Esophagus (tissue), 2 donors: ENCODE measurements around the gene SNRNP27. TPM values are rescaled to one million over a fixed set of nuclear protein-coding genes. Genes with fewer than 3 reads are reported as not detected.

Source experiments
- H3K27ac ChIP-seq, 2 donors: one replicate each; pipeline ENCODE4 v1.5.1; 2013; ENCODE audit warnings: low read depth in 2 of 2, mild to moderate bottlenecking in 2 of 2, inconsistent platforms in 1 of 2, low read length in 1 of 2, moderate library complexity in 1 of 2
- H3K27me3 ChIP-seq, 2 donors: one replicate each; pipeline ENCODE4 v1.6.1; 2013; ENCODE audit warnings: low read length in 2 of 2, control low read depth in 1 of 2, mild to moderate bottlenecking in 1 of 2; ENCODE audit not compliant: insufficient read depth in 2 of 2, control insufficient read depth in 1 of 2
- H3K36me3 ChIP-seq, 2 donors: one replicate each; pipeline ENCODE4 v1.6.1; 2013; ENCODE audit warnings: low read length in 1 of 2; ENCODE audit not compliant: control insufficient read depth in 2 of 2, insufficient read depth in 2 of 2
- H3K4me1 ChIP-seq, 2 donors: one replicate each; pipeline ENCODE4 v1.6.1; 2013; ENCODE audit warnings: low read length in 1 of 2; ENCODE audit not compliant: control insufficient read depth in 2 of 2, insufficient read depth in 2 of 2
- H3K4me3 ChIP-seq, 2 donors: one replicate each; pipeline ENCODE4 v1.5.1; 2013; ENCODE audit warnings: low read length in 2 of 2, mild to moderate bottlenecking in 2 of 2, low read depth in 1 of 2, moderate library complexity in 1 of 2
- H3K9me3 ChIP-seq, 2 donors: one replicate each; pipeline ENCODE4 v1.6.1; 2013; ENCODE audit warnings: mild to moderate bottlenecking in 2 of 2, low read depth in 1 of 2, low read length in 1 of 2, moderate library complexity in 1 of 2; ENCODE audit not compliant: control insufficient read depth in 2 of 2, insufficient read depth in 1 of 2
- WGBS, 2 donors: extraction: QIAGEN DNeasy Blood & Tissue Kit; methylation state at CpG; one replicate each; pipeline ENCODE4 v1.1.7; 2013; 5-methylcytosine and 5-hydroxymethylcytosine counted together
- polyA plus RNA-seq, 2 donors: library from polyadenylated mRNA; stranded (reverse); fragments of 200-250 nt; gene quantifications; one replicate each; pipeline ENCODE4 v1.2.3, GENCODE V29; 2013
- donor health status: healthy with polysubstance abuse.
- donor health status: Bipolar disorder and iron deficiency.

Gene SNRNP27, protein sequence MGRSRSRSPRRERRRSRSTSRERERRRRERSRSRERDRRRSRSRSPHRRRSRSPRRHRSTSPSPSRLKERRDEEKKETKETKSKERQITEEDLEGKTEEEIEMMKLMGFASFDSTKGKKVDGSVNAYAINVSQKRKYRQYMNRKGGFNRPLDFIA
- polyA plus RNA-seq = 10 to 100 TPM; 22.0 to 24.4 TPM

DNA sequence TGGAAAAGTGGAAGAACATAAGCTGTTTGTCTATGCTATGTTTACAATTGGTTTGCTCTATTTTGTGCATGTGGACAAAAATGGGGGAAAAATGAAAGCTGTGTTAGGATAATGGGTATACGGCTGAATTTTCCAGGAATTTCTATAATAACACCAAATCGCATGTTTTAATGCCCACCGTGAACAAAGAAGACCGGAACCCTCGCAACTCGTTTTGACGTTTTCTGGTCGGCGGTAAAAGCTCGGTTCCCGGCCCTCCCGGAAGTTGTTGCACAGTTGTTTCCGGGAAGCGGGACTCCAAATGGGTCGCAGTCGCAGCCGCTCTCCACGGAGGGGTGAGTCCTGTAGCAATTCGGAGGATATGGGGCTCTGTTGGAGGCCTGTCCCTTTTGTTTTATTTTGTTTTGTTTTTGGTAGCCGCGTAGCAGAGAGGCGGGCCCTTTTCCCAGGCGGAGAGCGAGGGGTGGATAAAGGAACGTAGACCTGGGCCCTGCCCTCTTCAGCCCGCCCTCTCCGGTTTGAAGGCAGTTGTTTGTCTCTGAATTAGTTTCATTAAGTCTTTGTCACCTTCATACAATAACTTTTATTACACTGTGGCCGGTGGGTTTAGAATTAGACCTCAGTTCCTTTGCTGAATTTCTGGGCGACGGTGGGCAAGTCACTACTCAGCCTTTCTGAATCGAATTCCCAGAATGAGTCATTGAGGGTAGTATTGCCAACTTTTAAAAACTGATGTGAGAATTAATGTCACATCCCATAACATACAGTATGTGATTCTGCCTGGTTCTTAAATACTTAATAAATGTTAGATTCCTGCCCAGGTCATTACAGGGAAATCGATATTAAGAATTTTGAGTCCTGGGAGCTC lies at the start of gene SNRNP27:
SNRNP27 (plus strand) TSS at position 273 of the 868 bp plus-strand sequence; CDS start at position 302, 29 bp downstream.
- WGBS, 2 donors = 0% methylated on average over 32 of the region's 32 CpGs
- H3K36me3 ChIP-seq = peaks cover 0 to 3% of the 10 kb centered on the region in 2 donors
- peak within 1 kb of the TSS; percentile 87 to 95 for H3K27ac ChIP-seq
- H3K4me3 ChIP-seq = peak within 1 kb of the TSS; percentile 72 to 98
- H3K27me3 ChIP-seq = no peaks in the 10 kb centered on the region
- no peaks in the 10 kb centered on the region for H3K4me1 ChIP-seq
- H3K9me3 ChIP-seq = no peaks in the 10 kb centered on the region

DNA sequence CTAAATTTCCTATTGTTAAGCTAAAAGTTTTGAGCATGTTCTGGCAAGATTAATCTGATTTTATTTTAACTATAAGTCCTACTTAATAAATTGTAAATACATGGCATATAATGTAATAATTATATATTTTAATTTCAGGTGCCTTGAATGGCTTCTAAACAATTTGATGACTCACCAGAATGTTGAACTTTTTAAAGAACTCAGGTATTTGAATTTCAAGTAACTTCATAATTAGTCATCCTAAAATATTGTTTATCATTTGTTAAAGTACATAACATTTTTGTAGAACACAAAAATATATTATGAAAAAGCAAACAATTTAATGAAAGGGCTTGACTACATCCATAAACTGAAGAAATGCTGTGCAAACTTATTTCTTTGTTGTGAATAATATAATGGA lies 49.8 kb upstream of the SNRNP27 start:
- no peaks in the 10 kb centered on the region for H3K9me3 ChIP-seq
- H3K4me3 ChIP-seq = no peak overlapping the region
- H3K27me3 ChIP-seq = no peaks in the 10 kb centered on the region
- peaks cover under 1 to 10% of the 10 kb centered on the region in 2 donors for H3K36me3 ChIP-seq
- H3K27ac ChIP-seq = no peak overlapping the region
- no peaks in the 10 kb centered on the region for H3K4me1 ChIP-seq

DNA sequence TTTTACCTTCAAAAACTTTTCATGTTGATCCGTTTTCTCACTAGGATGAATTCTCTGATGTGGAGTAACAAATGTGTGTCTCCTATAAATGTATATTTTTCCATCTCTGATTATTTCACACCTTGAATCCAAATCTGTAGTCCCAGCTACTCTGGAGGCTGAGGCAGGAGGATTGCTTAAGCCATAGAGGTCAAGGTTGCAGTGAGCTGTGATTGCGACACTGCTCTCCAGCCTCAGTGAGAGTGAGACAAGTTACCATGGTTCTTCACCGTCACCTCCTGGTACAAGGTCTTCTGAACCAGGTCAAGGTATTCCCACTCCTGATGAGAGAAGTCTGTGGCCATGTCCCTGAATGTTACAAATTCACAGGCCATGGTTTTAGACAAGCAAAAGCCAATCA lies 49.2 kb upstream of the SNRNP27 start:
- Histone ChIP-seq H3K9me3 (no peaks in the 10 kb centered on the region), H3K4me1 (no peaks in the 10 kb centered on the region), H3K4me3 (no peak overlapping the region), H3K36me3 (peaks cover 2 to 12% of the 10 kb centered on the region in 2 donors), H3K27ac (no peak overlapping the region), H3K27me3 (no peaks in the 10 kb centered on the region)
- WGBS, 2 donors = 93 to 95% methylated on average over 3 of the region's 3 CpGs

DNA sequence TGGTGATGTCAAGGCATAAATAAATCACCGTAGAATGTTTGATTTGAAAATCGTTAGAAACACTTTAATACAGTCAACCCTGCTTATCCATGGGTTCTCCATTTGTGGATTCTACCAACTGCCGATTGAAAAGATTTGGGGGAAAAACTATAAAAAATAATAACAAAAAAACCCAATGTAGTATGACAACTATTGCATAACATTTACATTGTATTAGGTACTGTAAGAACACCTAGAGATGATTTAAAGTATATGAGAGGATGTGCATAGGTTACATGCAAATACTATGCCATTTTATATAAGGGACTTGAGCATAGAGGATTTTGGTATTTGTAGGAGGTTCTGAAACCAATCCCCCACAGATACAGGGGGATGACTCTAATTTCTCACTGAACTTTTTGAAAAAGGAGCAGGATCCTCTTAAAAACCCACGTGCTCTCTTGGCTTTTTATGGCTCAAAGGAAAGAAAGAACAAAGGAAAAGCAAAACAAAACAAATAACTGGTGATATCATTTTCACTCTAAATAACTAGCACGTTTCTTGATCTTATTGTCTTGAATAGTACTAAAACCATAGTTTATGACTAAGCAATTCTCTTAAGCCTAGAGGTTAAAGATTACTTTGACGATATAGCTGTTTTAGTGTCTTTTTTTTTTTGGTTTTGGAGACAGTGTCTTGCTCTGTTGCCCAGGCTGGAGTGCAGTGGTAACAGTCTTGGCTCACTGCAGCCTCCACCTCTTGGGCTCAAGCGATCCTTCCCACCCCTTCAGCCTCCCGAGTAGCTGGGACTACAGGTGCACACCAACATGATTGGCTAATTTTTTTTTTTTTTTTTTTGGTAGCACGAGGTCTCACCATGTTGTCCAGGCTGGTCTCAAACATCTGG lies 47.3 kb upstream of the SNRNP27 start:
- H3K9me3 ChIP-seq = no peaks in the 10 kb centered on the region
- no peak overlapping the region for H3K4me3 ChIP-seq
- no peaks in the 10 kb centered on the region for H3K4me1 ChIP-seq
- no peak overlapping the region for H3K27ac ChIP-seq
- peaks cover 2 to 14% of the 10 kb centered on the region in 2 donors for H3K36me3 ChIP-seq
- WGBS, 2 donors = 83 to 85% methylated on average over 9 of the region's 9 CpGs
- H3K27me3 ChIP-seq = no peaks in the 10 kb centered on the region

DNA sequence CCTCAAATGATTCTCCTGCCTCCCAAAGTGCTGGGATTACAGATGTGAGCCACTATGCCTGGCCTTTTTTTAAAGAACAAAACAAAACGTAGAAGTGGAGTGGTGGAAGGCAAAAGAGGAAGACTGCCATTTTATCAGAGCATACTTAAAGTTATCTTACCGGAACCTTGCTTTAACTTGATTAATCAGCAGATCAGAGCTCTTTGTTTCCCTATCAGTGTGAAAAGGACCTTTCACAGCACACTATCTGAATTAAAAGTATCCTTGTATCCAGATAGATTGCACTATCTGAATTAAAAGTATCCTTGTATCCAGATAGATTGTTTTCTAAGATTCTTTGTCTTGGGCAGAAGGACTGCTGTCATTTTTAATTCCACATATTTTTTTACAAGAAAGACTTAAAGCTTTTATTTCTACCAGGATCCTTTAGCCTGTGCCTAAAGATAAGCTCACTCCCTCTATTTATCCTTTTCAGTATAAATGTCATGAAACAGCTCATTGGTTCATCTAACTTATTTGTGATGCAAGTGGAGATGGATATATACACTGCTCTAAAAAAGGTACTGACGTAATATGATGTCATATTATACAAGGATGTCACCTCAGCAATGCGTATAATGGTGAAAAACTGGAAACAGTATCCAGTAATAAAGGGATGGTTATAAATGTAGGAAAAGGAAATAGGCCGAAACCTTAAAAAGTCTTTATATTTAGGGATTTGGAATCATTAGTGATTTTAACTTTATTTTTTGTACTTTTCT lies 46.5 kb upstream of the SNRNP27 start:
- Histone ChIP-seq H3K27ac (no peak overlapping the region), H3K4me1 (no peaks in the 10 kb centered on the region), H3K4me3 (no peak overlapping the region), H3K36me3 (peaks cover 2 to 14% of the 10 kb centered on the region in 2 donors), H3K9me3 (no peaks in the 10 kb centered on the region), H3K27me3 (no peaks in the 10 kb centered on the region)
- 93 to 95% methylated on average over 5 of the region's 5 CpGs for WGBS, 2 donors

DNA sequence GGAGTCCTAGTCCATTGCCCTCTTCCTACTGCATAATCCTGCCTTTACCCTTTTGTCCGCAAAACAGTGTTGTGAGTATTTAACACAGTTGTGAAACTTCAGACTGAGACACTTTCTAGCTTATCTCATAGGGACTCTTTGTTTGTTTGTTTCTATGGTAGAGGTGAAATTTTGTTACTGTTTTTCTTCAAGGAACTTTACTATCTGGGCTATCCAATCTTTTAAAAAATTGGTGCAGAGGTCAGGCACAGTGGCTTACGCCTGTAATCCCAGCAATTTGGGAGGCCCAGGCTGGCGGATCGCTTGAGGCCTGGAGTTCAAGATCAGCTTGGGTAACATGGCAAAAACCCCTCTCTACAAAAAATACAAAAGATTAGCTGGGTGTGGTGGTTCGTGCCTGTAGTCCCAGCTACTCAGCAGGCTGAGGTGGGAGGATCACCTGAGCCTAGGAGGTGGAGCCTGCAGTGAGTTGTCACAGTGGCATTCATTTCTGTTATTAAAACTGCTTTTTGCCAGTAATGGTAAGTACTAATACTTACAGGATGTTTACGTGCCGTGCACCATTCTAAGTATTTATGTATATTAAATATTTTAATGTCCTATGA lies 45.5 kb upstream of the SNRNP27 start:
- H3K4me3 ChIP-seq = no peak overlapping the region
- no peaks in the 10 kb centered on the region for H3K9me3 ChIP-seq
- H3K27ac ChIP-seq = no peak overlapping the region
- WGBS, 2 donors = 88 to 91% methylated on average over 7 of the region's 7 CpGs
- peaks cover 2 to 14% of the 10 kb centered on the region in 2 donors for H3K36me3 ChIP-seq
- H3K27me3 ChIP-seq = no peaks in the 10 kb centered on the region
- H3K4me1 ChIP-seq = no peaks in the 10 kb centered on the region

DNA sequence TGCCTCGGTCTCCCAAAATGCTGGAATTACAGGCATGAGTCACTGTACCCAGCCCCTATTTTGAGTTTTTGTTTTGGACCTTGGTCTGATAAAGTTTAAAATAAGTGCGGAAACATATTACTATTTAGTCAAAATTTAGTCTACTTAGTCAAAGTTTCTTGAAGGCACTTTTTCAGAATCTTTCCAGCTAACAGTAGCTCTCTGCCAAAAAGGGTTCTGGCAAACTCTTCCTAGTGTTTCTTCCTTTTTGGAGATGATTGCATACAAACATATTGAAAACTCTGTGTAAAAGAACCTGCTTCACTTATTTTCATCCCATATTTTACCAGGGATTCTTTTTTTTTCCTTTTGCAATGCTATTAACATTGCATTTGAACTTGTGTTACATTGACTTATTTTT lies 35.5 kb upstream of the SNRNP27 start:
- WGBS, 2 donors = 97 to 98% methylated on average over 2 of the region's 2 CpGs
- Histone ChIP-seq H3K4me1 (no peaks in the 10 kb centered on the region), H3K36me3 (no peaks in the 10 kb centered on the region), H3K27ac (no peak overlapping the region), H3K9me3 (no peaks in the 10 kb centered on the region), H3K4me3 (no peak overlapping the region), H3K27me3 (no peaks in the 10 kb centered on the region)

DNA sequence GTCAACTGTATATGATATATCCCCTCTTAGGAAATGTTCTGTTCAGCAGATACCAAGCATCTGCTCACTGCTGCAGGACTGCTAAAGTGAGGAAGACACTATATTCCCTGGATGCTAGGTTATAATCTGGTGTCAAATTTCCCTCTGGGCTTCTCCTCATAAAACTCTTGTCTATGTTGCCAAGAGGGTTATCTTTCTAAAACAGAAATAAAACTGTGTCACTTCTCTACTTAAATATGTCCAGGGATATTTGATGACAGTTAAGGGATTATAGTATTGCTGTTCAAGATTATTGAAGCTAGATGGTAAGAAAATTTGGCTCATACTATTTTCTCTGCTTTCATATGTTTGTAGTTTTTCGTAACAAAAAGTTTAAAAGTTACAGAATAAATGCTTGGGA lies 30.5 kb upstream of the SNRNP27 start:
- no peaks in the 10 kb centered on the region for H3K27me3 ChIP-seq
- no peak overlapping the region for H3K27ac ChIP-seq
- 96 to 98% methylated on average over 1 of the region's 1 CpG for WGBS, 2 donors
- H3K4me3 ChIP-seq = no peak overlapping the region
- H3K9me3 ChIP-seq = no peaks in the 10 kb centered on the region
- H3K4me1 ChIP-seq = no peaks in the 10 kb centered on the region
- peaks cover 0 to 8% of the 10 kb centered on the region in 2 donors for H3K36me3 ChIP-seq
